NCI-H146 treated with DMSO at 0.1 percent for 48 hours (cell line): ENCODE measurements around the gene RASGEF1B.
"Not testable (repeated sequence)": the region's sequence is repeated elsewhere in the genome, so short reads cannot be mapped to it uniquely, and the experiment has no call there.

Source experiments
- DNase-seq: peaks from one replicate; lab custom pipeline; 2025; ENCODE audit not compliant: unreplicated experiment; lab: John Stamatoyannopoulos, UW

RASGEF1B gene

DNA sequence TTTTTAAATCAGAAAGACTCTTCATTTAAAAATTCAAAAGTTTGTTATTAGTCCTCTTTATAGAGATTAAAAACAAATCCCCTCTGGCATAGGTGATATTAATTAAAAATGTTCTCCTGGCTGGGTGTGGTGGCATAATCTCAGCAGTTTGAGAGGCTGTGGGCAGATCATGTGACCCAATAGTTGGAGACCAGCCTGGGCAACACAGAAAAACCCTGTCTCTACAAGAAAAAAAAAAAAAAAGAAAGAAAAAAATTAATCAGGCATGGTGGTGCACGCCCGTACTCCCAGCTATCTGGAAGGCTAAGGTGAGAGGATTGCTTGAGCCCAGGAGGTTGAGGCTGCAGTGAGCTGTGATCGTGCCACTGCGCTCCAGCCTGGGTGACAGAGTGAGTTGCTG is 38.9 kb downstream of the RASGEF1B start:
- DNase-seq: no peak

DNA sequence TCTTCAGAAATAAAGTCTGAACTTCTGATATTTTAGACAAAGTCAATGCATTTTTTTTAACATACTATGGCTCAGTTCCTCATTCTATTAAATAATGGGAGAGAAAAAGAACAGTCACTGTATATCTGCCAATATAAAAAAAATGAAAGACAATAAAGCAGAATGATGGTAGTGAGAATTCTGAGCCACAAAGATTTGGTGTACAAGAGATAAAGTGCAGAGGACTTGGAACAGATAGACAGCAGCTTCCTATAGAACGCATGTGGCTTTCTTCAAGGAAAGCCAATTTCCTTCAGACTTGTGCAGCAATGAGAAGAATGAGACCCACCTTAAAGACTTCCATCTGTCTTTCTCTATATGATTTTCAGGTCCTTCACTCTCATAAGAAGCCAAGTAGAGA is 39.7 kb downstream of the RASGEF1B start:
- no peak for DNase-seq

DNA sequence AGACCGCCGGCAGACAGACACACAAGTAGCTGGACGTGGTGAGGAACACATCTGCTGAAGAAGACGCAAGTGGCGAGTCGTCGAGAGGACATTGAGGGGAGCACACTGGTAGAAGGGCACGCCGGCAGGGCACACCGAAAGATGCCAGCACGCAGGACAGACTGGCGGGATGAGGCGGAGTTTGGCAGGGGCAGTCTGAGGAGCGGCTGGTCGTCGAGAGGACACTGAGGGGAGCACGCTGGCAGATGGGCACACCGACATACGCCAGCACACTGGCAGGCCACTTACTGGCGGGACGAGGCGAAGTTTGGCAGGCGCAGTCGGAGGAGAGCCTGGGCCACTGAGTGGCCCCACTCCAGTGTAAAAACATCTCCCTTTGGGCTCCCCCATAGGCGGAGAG is 42.1 kb downstream of the RASGEF1B start:
- no peak for DNase-seq

DNA sequence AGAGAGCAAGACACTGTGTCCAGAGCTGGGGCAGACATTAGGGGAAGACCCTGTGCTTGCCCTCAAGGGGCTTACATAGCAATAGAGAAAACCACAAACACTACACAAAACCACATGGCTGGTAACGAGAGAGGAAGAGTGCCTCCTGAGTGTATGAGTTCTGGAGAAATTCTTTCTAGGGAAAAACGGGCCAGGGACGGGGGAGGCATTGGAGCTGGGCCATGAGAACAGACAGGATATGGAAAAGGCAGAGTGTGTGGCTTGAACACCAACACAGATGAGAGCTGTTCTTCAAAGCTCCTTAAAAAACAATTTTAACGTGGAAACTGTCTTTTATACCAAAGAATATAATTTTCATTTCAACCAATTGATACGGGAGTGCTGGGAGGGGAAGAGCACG is 42.7 kb downstream of the RASGEF1B start:
- DNase-seq: no peak

DNA sequence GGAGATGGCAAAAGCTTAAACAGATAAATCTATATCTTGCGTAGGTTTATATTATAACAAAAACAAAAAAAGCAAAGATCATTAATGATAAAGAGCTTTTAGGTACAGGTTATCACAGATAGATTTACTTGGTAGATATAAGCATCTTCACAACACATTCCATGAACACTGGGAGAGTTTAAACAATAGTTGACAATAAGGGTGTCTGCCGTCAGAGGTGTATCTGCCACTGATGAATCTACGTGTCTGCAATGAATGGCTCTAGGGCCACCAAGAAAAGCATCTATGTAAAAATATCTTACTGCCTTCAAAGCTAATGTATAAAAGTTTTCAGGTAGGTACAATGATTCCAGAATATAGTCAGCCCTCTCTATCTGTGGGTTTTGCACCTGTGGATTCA is 43.7 kb downstream of the RASGEF1B start:
- no peak for DNase-seq

DNA sequence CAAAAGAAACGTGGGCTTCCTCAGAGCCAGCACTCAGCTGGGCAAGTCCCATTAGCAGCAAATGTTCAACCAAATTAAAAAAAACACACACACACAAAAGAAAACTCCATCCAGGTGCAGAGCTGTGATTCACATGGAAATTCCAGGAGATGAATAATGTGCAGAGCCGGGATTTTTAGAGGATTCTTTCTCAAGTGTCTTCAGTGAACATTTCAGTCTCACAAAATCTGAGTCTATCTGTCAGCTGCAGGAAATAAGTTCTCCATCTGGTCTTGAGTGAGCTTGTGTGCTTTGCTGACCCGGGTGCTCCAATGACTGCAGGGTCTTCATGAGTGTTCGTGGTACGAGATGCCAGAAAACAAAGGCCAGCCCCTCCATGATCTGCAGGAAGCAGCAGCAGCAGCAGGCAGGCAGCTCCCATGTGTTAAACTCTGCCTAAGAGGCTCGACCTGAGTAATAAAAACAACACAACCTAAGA is 44.3 kb downstream of the RASGEF1B start:
- DNase-seq: no peak

DNA sequence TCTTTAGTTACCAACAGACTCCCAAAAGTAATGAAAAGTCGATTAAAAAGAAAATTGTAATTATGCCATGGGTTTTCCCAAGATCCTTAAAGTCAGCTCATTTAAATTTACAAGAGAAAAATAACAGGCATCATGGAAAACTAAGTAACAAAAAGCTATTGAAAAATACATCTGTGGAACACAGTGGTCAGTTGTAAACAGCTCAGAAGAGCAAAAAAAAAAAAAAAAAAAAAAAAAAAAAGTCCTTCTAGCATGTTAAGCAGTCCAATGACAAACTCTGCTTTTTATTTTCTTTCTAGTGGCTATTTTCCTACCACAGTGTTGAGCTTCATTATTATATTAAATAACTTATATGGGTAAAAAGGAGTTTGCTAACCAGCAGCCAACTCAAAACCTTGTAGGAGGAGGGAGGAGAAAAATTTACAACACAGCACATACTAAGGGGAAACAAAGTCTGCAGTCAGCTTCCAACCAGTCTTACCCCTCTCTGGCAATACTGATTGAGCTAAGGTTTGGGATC is 44.9 kb downstream of the RASGEF1B start:
- DNase-seq: no peak

DNA sequence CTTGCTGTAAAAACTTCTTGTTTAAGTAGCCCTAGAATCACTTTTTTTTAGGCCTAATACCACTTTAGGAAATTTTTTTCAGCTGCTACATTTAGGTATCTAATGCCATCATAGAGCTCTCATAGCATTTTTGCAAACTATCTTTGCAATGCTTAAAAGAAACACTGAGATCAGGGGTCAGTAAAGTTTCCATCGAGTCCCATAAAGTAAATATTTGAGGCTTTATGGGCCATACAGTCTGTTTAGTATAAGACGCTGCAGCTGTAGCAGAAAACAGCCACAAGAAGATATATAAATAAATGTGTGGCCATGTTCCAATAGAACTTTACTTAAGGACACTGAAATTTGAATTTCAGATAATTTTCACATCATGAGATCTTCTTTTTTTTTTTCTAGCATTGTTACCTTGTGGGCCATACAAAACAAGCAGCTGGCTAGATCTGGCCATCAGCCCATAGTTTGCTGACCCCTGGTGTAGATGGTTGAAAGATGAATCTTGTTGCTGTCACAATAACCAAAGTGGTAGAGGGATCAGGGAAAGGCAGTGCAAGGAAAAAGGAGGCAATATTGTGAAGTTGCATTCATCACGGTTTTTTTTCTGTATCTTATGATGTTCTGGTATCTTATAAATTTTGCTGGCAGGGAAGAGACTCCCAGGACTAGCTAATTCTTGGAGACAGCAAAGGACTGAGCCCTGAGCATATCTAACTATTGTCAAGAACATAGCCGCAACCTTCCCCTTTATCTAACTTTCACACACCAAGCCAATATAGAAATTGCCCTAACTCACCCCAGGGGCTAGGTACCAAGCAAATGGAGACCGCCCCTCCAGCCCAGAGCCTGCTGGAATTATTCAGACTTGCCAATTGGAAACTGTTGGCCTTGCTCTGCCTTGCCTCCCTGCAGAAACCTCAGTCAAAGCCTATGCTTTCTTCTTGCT is 46.6 kb downstream of the RASGEF1B start:
- DNase-seq: no peak

DNA sequence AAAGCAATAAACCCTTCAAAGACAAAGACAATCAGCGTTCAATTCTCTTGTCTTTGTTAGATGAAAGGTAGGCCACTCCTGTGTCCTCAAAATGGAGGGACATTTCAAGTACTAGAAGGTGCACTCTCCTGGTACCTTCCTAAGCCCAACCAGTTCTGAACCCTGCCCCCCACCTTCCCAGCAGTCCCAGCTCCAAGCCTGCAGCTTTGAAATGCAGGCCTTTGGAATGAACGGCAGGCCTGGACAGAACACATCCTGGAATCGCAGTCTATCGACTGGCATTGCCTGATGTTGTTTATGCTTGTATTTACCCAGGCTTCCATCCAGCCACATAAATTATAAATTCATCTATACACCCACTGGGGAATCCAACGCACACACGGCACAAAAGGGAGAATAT is 47.4 kb downstream of the RASGEF1B start:
- no peak for DNase-seq

DNA sequence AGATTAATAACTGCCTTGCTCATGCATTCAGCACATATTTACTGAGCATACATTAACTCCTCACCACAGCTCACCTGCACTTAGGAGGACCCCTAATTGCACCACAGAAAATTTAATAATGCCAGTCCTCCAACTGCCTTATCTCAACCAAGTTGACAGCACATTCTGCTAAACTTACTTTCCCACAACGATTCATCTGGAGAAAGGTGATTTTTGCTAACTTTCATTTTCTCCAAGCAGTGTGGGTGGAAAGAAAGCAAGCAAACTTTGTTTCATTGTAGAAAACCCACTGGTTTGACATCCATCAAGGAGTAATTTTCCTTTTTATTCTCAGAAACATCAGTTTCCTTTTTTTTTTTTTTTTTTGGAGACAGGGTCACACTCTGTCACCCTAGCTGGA is 49.1 kb downstream of the RASGEF1B start:
- DNase-seq: no peak

DNA sequence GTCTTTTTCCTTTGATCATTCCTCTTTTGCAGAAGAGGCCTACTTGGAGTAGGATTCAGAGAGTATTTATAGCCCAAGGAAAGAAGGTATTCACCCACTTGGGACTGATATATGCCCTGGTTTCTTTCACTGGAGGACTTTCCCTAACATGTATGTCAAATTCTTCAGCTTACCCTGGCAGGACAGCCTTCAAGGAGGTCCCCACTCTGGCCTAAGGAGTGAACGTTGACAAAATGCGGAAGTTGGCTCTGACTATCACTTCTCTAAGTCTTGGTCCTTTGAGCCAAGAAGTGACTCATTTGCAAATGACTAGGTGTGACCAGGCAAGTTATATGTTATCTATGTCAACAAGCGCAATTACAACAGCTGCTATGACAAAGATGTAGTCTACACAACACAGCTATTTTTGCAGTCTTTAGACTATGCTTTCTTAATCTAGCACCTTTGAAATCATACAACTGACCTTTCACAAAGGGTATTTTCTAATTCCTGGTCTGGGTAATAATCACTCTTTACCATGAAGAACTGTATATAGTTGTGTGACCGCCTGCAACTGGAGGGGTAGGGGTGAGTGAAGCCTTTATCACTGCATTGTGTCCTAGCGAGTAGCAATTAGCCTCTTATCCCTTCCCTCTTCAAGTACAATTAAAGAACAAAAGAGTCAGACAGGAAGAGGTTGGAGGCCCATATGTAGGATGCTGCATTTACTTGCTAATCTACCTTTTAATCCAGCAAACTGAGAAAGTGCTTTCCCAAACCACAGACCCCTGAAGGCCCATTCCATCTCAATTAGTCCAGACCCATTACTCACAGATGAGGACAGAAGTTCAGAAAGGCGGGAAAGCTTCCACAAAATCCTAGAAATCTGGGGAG is 50.1 kb downstream of the RASGEF1B start:
- peak; percentile 84 for DNase-seq

DNA sequence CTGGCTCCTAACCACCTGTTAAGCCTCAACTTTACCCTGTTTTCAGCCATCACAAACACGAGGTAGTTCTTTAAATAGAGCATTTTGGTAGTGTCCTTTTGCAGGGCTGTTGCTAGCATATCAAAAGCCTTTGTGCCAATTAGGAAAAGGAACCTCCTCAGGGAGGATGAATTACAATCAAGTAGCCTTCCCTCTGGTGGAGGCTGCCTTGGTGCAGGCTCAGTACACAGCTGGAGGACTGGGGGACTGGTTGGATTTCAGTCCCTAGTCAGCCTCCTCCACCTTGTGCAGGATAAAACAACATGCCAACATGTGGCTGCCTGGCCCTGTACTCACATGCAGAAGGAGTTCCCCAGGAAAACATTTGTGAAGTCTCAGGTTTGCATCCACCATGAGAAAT is 53.1 kb downstream of the RASGEF1B start:
- DNase-seq: no peak

DNA sequence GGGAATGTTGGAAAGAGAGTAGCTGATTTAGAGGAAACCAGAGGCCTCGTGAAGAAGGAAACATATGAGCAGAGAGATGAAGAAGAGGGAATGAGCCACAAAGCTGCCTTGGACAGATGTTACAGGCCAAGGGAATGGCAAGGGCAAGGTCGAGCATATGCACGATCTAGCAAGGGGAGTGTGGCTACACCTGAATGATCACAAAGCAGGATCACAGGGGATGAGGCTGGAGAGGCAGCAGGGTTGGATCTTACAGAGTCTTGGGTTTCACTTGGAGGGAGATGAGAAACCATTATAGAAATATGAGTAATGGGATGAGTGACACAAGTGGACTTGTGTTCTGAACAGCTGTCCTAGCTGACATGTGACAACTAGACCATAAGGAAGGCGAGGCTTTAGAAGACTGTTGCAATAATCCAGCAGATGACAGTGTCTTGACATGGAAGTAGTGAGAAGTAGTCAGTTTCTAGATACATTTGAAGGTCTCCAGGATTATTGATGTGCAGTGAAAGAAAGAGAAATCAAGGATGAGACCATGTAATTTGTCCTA is 58.7 kb downstream of the RASGEF1B start:
- DNase-seq: no peak

DNA sequence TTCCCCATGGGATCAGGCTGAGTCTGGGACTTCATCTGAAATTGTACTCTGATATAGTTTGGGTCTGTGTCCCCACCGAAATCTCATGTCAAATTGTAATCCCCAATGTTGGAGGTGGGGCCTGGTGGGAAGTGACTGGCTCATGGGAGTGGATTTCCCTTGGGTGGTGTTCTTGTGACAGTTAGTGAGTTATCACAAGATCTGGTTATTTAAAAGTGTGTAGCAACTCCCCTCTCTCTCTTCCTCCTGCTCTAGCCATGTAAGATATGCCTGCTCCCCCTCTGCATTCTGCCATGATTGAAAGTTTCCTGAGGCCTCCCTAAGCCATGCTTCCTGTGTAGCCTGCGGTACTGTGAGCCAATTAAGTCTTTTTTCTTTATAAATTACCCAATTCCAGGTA is 61.0 kb downstream of the RASGEF1B start:
- no peak for DNase-seq

DNA sequence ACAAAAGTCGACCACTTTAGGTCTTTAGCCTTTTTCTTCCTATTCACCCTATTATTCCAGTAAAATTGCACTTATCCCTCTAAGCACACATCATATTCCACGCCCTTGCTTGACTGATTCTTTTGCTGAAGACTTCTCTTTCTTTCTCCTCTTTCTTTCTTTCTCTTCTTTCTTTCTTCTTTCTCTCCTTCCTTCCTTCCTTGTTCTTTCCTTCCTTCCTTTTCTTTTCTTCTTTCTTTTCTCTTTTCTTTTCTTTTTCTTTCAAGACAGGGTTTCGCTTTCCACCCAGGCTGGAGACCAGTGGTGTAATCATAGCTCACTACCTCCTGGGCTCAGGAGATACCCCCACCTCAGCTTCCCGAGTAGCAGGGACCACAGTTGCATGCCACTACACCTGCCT is 61.9 kb downstream of the RASGEF1B start:
- no peak for DNase-seq

DNA sequence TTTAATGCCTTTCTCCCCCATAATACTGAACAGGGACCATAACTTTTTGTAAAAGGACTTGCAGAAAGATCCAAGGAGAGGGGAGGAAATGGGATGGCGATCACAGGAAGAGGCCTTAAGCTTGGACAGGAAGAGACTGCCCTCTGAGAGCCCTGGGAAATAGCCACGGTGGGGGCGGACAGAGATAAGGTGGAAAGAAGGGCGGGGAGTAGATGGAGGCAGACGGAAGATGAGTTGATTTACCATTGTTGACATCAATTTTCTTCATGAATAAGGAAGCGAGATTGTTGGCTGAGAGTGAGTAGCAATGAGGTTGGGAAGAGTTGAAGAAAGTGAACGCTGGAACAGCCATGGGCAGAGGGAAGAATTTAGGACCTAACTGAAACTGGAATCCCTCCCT is 63.4 kb downstream of the RASGEF1B start:
- DNase-seq: no peak

DNA sequence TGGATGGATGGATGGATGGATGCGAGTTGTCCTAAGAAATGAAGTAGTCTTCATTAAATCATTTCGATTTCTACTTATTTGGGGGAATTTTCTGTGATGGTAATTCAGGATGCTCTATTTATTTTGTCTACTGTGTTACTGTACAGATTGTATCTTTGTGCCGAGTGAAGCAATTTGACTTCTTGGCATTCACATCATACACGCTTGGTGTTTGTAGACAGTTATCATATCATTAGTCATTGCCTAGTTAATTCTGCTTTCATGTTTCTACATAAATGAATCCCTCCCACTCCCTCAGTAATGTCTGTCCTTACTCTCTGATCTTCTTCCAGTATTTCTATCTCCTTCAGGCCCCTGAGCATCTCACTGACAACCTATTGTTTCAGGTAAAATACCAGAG is 64.0 kb downstream of the RASGEF1B start:
- DNase-seq: no peak

DNA sequence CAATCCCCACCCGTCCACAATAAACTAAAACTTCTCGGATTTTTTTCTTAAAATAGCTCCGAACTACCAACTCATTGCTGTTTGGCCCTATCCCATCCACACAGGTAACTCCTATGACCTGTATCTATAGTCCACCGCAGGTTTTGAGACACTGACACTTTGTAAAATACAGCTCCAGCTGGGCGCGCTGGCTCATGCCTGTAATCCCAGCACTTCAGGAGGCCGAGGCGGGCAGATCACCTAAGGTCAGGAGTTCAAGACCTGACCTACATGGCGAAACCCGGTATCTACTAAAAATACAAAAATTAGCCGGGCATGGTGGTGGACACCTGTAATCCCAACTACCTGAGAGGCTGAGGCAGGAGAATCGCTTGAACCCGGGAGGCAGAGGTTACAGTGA is 65.2 kb downstream of the RASGEF1B start:
- DNase-seq: not testable (repeated sequence)

DNA sequence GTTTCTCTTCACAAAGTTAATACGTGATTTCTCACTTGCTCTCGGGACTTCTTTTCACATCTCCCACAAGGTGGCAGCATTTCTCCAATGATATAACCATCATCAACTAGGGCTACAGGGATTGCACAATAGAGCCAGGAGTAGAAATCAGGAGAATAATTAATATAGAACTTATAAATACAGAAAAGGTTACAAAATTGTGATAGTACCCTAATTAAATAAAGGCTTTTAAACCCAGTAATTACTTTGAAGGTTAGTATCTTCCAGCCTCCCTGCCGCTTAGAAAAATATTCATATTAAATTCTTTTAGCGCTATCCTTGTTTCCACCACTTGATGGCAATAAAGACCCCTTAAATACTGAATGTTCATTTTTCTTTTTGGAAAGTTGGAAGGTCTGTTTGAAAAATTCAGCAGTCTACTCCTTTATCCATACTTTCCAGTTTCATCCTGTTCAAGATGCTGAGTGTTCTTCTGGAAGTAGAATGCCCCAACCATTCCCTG is 65.8 kb downstream of the RASGEF1B start:
- DNase-seq: peak; percentile 73

DNA sequence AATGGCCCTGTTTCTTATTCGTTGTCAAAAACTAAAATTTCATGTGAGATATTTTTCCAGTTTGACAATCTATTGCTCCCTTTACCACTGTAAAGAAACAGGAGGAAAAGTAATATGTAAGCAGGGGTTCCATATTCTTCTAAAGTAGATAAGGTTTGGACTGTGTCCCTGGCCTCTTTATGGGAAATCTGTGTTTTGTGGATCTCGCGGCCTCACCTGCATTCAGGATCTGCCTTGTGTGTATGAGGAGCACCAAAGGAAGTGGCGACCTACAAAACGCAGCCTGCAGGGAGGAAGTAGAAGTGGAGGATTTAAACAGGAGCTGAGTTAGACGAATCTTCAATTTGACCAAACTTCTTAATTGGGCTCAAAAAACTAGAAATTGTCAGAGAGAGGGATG is 67.0 kb downstream of the RASGEF1B start:
- DNase-seq: no peak

DNA sequence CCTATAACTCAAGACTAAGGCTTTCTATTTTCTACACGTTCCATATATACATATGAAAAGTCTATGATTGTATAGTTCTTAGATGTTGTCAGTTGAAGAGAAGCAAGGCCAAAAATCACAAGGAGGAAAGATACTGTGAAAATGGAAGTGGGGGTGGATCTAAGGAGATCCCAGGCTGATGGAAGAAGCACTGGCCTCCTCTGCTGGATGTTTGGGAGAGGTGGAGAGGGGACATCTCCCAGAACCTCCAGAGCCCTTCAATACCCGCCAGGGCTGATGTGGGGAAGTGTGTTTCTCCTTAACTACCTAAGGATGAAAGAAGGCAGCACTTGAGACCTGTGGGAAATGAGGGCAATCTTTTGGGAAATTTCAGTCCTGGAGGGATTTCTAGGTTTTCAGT is 67.4 kb downstream of the RASGEF1B start:
- no peak for DNase-seq
